ENCODE measurements around the gene TRO.

DNA sequence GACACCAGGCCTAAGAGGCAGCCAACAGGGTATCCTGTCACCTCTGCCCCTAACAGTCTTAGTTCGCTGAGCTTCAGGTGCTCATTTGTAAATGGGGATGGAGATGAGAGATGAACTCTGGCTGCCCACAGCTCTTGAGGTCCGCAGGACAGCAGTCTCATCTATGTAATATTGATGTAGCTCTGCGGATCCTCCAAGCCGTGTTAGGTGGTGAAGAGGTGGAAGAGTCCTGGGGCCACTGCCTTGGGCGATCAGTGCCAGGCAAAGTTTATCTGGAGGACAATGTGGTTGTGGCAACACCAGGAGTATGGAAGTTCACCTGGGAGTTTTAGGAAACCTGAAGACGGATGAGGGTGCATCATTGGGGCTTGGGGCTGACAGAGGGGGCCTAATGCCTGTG lies 13.4 kb downstream of the TRO start:
- TF ChIP-seq CTCF (conservative IDR thresholded peaks at IDR 0.05 in 1 of 2, IDR thresholded peaks at IDR 0.05 in 1 of 2; ENCODE audit: low read depth in 1 of 2, low read length in 2 of 2): no peak
- TF ChIP-seq EZH2 (IDR thresholded peaks at IDR 0.05; ENCODE audit: low read length, missing control alignments): no peak

Data from fibroblast of lung (primary cell).